GM12878 (cell line): Measurements from ENCODE around the gene SLC50A1. TPM values are rescaled to one million over a fixed set of nuclear protein-coding genes. Genes with fewer than 3 reads are reported as not detected.

Source experiments
- ATAC-seq: fragments of 200-7000 bp; cut with Tn5 transposase; 3 replicates; pipeline ENCODE4 v1.9.1; 2020; ENCODE audit warnings: mild to moderate bottlenecking, moderate library complexity
- BruUV-seq: library from RNA; stranded (reverse); fragments of 400-500 nt; replicated peaks from 2 replicates; lab custom pipeline; 2021; lab: Mats Ljungman, UMichigan
- CTCF ChIA-PET: fragments of 300-600 bp; sonication (Branson Sonifier 250); formaldehyde crosslinking; extraction: SDS; loops from one replicate; lab custom pipeline; 2021; ENCODE audit warnings: inconsistent platforms; lab: Yijun Ruan, JAX
- POLR2A ChIA-PET: fragments of 350-600 bp; formaldehyde crosslinking; extraction: SDS; loops from one replicate; lab custom pipeline; 2021; ENCODE audit warnings: inconsistent platforms; lab: Charles Lee
- RAD21 ChIA-PET: fragments of 300-600 bp; sonication (Branson Sonifier 250); formaldehyde crosslinking; loops from one replicate; lab custom pipeline; 2023; ENCODE audit warnings: antibody characterized with exemption; ENCODE audit not compliant: unreplicated experiment; lab: Charles Lee
- SMC1A ChIA-PET: fragments of 300-600 bp; sonication (Branson Sonifier 250); formaldehyde crosslinking; loops from one replicate; lab custom pipeline; 2023; ENCODE audit not compliant: unreplicated experiment, uncharacterized antibody; lab: Charles Lee
- DNase-seq: peaks from one replicate; pipeline ENCODE4 v3.0.0-alpha.2; 2011; ENCODE audit warnings: low read depth, low spot score
- FAIRE-seq: peaks from 3 replicates; lab custom pipeline; 2011; peaks lifted over from hg19 to GRCh38; lab: Jason Lieb, UNC
- H2AFZ ChIP-seq: 2 replicates; pipeline ENCODE4 v1.6.0; 2011; ENCODE audit warnings: low read depth, low read length, control low read depth; ENCODE audit not compliant: control insufficient read depth
- H3K27ac ChIP-seq: 2 replicates; pipeline ENCODE4 v1.5.1; 2011; ENCODE audit warnings: control low read depth; ENCODE audit not compliant: control insufficient read depth, insufficient read depth
- H3K27me3 ChIP-seq, 2 experiments: replicated peaks in 1 of 2; 2 replicates each; pipeline versions ENCODE4 v1.6.0 to v1.6.1; 2011; ENCODE audit warnings: low read length in 1 of 2; ENCODE audit not compliant: control insufficient read depth in 2 of 2, insufficient read depth in 2 of 2
- H3K36me3 ChIP-seq, 2 experiments: 2 replicates each; pipeline ENCODE4 v1.5.1; 2011; ENCODE audit warnings: low read length in 1 of 2; ENCODE audit not compliant: control insufficient read depth in 2 of 2, insufficient read depth in 2 of 2
- H3K4me1 ChIP-seq: 2 replicates; pipeline ENCODE4 v1.6.1; 2011; ENCODE audit warnings: mild to moderate bottlenecking, low read length, moderate library complexity, mixed read lengths; ENCODE audit not compliant: control insufficient read depth, insufficient read depth
- H3K4me2 ChIP-seq: 2 replicates; pipeline ENCODE4 v1.6.0; 2011; ENCODE audit warnings: control low read depth; ENCODE audit not compliant: control insufficient read depth, insufficient read depth
- H3K4me3 ChIP-seq: fragments of 200-600 bp; sonication (generic); 2 replicates; pipeline ENCODE4 v1.5.1; 2016
- H3K79me2 ChIP-seq: 2 replicates; pipeline ENCODE4 v1.6.0; 2011; ENCODE audit warnings: low read length; ENCODE audit not compliant: control insufficient read depth, insufficient read depth
- H3K9ac ChIP-seq: 2 replicates; pipeline ENCODE4 v1.8.0; 2011; ENCODE audit warnings: low read length, control low read depth, mixed read lengths; ENCODE audit not compliant: control insufficient read depth, insufficient read depth
- H3K9me3 ChIP-seq: replicated peaks from 3 replicates; pipeline ENCODE4 v1.5.1; 2011; ENCODE audit warnings: mild to moderate bottlenecking, low read length; ENCODE audit not compliant: control insufficient read depth, insufficient read depth
- H4K20me1 ChIP-seq: 2 replicates; pipeline ENCODE4 v1.6.0; 2011; ENCODE audit not compliant: control insufficient read depth, insufficient read depth
- CBX5 ChIP-seq: sonication (generic); IDR thresholded peaks from 2 replicates; pipeline ENCODE4 v1.6.1; 2016; ENCODE audit warnings: low read depth, moderate library complexity, mild to moderate bottlenecking, inconsistent platforms
- CTCF ChIP-seq, 3 experiments: IDR thresholded peaks in 2 of 3; conservative IDR thresholded peaks in 1 of 3; 2 replicates each; pipeline ENCODE4 v1.5.1; 2011; ENCODE audit warnings: low read depth in 3 of 3, low read length in 3 of 3, mild to moderate bottlenecking in 3 of 3, control low read depth in 2 of 3, moderate library complexity in 2 of 3, inconsistent platforms in 1 of 3, mixed read lengths in 1 of 3; ENCODE audit not compliant: control insufficient read depth in 2 of 3, insufficient read depth in 1 of 3; ENCODE audit errors: extremely low read depth in 1 of 3
- E2F8 ChIP-seq: fragments of 450-650 bp; IDR thresholded peaks from 2 replicates; pipeline ENCODE4 v1.6.1; 2018; ENCODE audit warnings: mild to moderate bottlenecking, low read depth, moderate library complexity; ENCODE audit not compliant: partially characterized antibody
- ETV6 ChIP-seq, 2 experiments: fragments of 450-650 bp in 1 of 2; IDR thresholded peaks in 1 of 2; conservative IDR thresholded peaks in 1 of 2; 2 replicates each; pipeline ENCODE4 v1.6.1; 2014; ENCODE audit warnings: antibody characterized with exemption in 1 of 2, borderline replicate concordance in 1 of 2, low read depth in 1 of 2, mild to moderate bottlenecking in 1 of 2, moderate library complexity in 1 of 2
- KAT2A ChIP-seq: conservative IDR thresholded peaks from 2 replicates; pipeline ENCODE4 v1.6.1; 2011; ENCODE audit warnings: low read depth, low read length; ENCODE audit not compliant: control insufficient read depth
- NFYA ChIP-seq: IDR thresholded peaks from 2 replicates; pipeline ENCODE4 v1.6.1; 2011; ENCODE audit warnings: low read depth, mild to moderate bottlenecking, low read length, improper control_type of control experiment, borderline replicate concordance
- NFYB ChIP-seq: IDR thresholded peaks from 2 replicates; pipeline ENCODE4 v1.6.1; 2011; ENCODE audit warnings: low read depth, mild to moderate bottlenecking, low read length, improper control_type of control experiment, moderate library complexity; ENCODE audit not compliant: insufficient read depth
- POU2F2 ChIP-seq: IDR thresholded peaks from 3 replicates; pipeline ENCODE4 v1.6.1; 2011; ENCODE audit warnings: low read depth, mild to moderate bottlenecking, low read length, borderline replicate concordance
- RCOR1 ChIP-seq: conservative IDR thresholded peaks from 2 replicates; pipeline ENCODE4 v1.6.1; 2012; ENCODE audit warnings: low read depth, low read length, improper control_type of control experiment
- RELA ChIP-seq: fragments of 450-650 bp; IDR thresholded peaks from 2 replicates; pipeline ENCODE4 v1.8.0; 2014; ENCODE audit warnings: borderline replicate concordance; ENCODE audit not compliant: partially characterized antibody
- SUZ12 ChIP-seq: fragments of 200-600 bp; sonication (generic); IDR thresholded peaks from one replicate; pipeline ENCODE4 v1.6.1; 2018; ENCODE audit warnings: antibody characterized with exemption, mild to moderate bottlenecking; ENCODE audit not compliant: unreplicated experiment
- TBL1XR1 ChIP-seq: IDR thresholded peaks from 2 replicates; pipeline ENCODE4 v1.6.1; 2012; ENCODE audit warnings: low read depth, low read length, improper control_type of control experiment
- TCF12 ChIP-seq: IDR thresholded peaks from 2 replicates; pipeline ENCODE4 v1.6.1; 2011; ENCODE audit warnings: low read depth, mild to moderate bottlenecking, low read length
- WGBS: methylation state at CpG from one replicate; pipeline ENCODE4 v1.1.6; 2016; ENCODE audit warnings: low lambda C conversion rate; ENCODE audit not compliant: insufficient replicate concordance, insufficient coverage; ENCODE audit errors: missing lambda C conversion rate; 5-methylcytosine and 5-hydroxymethylcytosine counted together
- in situ Hi-C: fragments of 300-500 bp; cut with MboI; formaldehyde crosslinking; loops from 9 replicates; pipeline ENCODE4 v1.14.3; 2018; ENCODE audit warnings: mixed read lengths
- intact Hi-C: fragments of 100-400 bp; cut with micrococcal nuclease; formaldehyde crosslinking; loops from one replicate; pipeline ENCODE4 v1.14.2; 2022; ENCODE audit not compliant: unreplicated experiment
- polyA plus RNA-seq, 11 experiments: library from polyadenylated mRNA; depleted of rRNA in 4 of 11; unstranded in 6 of 11; stranded (reverse) in 5 of 11; fragments of >200 nt; fragmentation: Nextera tagmentation in 4 of 11; fragmentation: Illumina TruSeq in 1 of 11; extraction: Ambion mirVana in 4 of 11; extraction: Trizol in 1 of 11; gene quantifications; 1 replicate in 1 of 11; 2 replicates in 10 of 11; pipeline versions ENCODE4 v1.2.1 to v1.2.3, GENCODE V29; 2011 to 2016; ENCODE audit warnings: inconsistent platforms in 2 of 11, missing spikeins in 2 of 11, low read depth in 1 of 11
- total RNA-seq, 4 experiments: library from RNA; depleted of rRNA in 3 of 4; stranded (reverse); fragments of >200 nt in 3 of 4; fragmentation: Illumina TruSeq in 1 of 4; extraction: Trizol in 1 of 4; gene quantifications; 2 replicates each; pipeline versions ENCODE4 v1.2.1 to v1.2.3, GENCODE V29; 2013 to 2021
- TF ChIP-seq, protein P1 (sequence below): fragments of 450-650 bp; IDR thresholded peaks from 2 replicates; pipeline ENCODE4 v1.6.1; 2016; ENCODE audit warnings: mild to moderate bottlenecking

The SLC50A1 gene
- total and polyA plus RNA-seq, 10 of the 15 experiments (the other 5 are each of a cell fraction or from before 2014, with no cell fraction given) = 32.5 to 85.6 (median 54.0) TPM

DNA sequence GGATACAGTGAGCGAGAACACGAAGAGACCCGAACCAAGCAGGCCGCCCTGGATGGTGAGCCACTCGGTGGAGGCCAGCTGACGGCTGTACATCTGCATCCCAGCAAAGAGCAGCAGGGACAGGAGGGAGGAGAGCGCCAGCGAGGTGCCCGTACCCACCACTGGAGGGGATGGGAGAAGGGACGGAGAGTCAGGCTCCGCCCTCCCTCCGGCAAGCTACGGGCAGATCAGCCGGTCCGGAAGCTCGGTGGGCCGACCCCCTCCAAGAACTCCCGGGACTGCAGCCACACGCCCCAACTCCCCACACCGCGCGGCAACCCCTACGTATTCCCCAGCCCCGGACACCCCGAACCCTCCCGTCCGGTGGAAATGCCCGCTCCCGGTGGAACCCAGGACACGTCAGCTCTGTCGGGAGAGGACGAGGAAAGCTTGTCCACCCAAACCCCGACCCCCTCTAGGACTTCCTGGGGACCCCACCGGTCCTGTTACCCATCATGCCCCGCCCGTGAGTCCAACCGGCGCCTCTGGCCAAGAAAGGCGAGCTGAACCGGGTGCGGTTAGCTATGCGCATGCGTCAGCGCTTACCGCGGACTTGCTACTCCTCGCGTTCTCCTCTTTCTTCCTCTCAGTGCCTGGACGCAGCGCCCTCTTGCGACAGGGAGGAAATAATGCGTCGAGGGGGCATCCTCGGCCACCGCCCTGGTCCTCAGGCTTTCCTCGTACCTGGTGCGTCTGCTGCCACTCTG is 37.3 kb downstream of the SLC50A1 start, which contains the start of gene KRTCAP2:
TSS of gene KRTCAP2 (minus strand) at position 573 of the 746 bp plus-strand sequence. CDS start at position 493, 80 bp downstream.
- Histone ChIP-seq H3K9me3 (no peaks in the 10 kb centered on the region; the same call in 2 of the 3 replicates), H3K36me3 (peaks cover 0 to 3% of the 10 kb centered on the region in 2 experiments; a peak in 1 of 4 replicates), H3K9ac (peak within 1 kb of the TSS; percentile 97), H4K20me1 (no peaks in the 10 kb centered on the region), H3K4me2 (peak within 1 kb of the TSS; percentile 97), H3K4me1 (peaks cover 26% of the 10 kb centered on the region), H3K27me3 (no peaks in the 10 kb centered on the region), H2AFZ (peak within 1 kb of the TSS; percentile 96), H3K27ac (peak within 1 kb of the TSS; percentile 93), H3K79me2 (peaks cover 12% of the 10 kb centered on the region), H3K4me3 (peak within 1 kb of the TSS; percentile 73)
- ChIA-PET RAD21 (interaction anchor here (0.6 to 2.3 kb wide), 22 partner anchors 12 to 694 kb away, joined by 3 to 21 read pairs (median 4); partner anchors contain the start of genes EFNA3 and SLC50A1), CTCF (interaction anchor here (0.6 to 12.1 kb wide), 60 partner anchors 8 to 788 kb away, joined by 3 to 284 read pairs (median 4); partner anchors contain the start of genes CLK2, FDPS, MTX1 and PMVK), POLR2A (interaction anchor here (0.6 to 7.4 kb wide), 15 partner anchors 12 to 783 kb away, joined by 3 to 77 read pairs (median 5); partner anchors contain the start of genes CLK2, MTX1 and SLC50A1), SMC1A (interaction anchor here (0.6 to 4.7 kb wide), 19 partner anchors 12 to 111 kb away, joined by 3 to 46 read pairs (median 5); a partner anchor contains a TSS)
- intact Hi-C loops = loop anchor here (5.0 kb wide), 1 partner anchor 36 kb away; the partner anchor contains the start of gene SLC50A1
- under 1% methylated on average over 53 of the region's 57 CpGs for WGBS
- peak; percentile 89 for ATAC-seq
- DNase-seq = peak; percentile 89
- TSS peak; percentile 86 for BruUV-seq
- in situ Hi-C loops = no loop called here
- peak; percentile 95 for FAIRE-seq
- TF ChIP-seq RELA (no peak), TCF12 (no peak; the same call in 1 of the 2 replicates), NFYB (no peak), KAT2A (no peak), NFYA (no peak), ETV6 (conservative IDR thresholded peaks at IDR 0.05 in 1 of 2, IDR thresholded peaks at IDR 0.05 in 1 of 2; ENCODE audit: borderline replicate concordance in 1 of 2, low read depth in 1 of 2) (no peak), POU2F2 (peak; percentile 74; the same call in 2 of the 3 replicates), TBL1XR1 (no peak), CTCF (IDR thresholded peaks at IDR 0.05 in 2 of 3, conservative IDR thresholded peaks at IDR 0.05 in 1 of 3; ENCODE audit: control insufficient read depth in 2 of 3, extremely low read depth in 1 of 3, insufficient read depth in 1 of 3, low read depth in 3 of 3, low read length in 3 of 3) (peak; percentile 96 to 99 (median 99); a peak in 5 of 6 replicates), CBX5 (no peak), RCOR1 (0 out of 2 replicates have a peak, but pooled peaks have one; percentile 8), SUZ12 (no peak), E2F8 (no peak)
- TF ChIP-seq, protein P1, sequence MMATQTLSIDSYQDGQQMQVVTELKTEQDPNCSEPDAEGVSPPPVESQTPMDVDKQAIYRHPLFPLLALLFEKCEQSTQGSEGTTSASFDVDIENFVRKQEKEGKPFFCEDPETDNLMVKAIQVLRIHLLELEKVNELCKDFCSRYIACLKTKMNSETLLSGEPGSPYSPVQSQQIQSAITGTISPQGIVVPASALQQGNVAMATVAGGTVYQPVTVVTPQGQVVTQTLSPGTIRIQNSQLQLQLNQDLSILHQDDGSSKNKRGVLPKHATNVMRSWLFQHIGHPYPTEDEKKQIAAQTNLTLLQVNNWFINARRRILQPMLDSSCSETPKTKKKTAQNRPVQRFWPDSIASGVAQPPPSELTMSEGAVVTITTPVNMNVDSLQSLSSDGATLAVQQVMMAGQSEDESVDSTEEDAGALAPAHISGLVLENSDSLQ = no peak
